ENCODE results near the gene PPP1R3G.

GRCh38 chr6:5091210-5092069 lies 6.3 kb downstream of the PPP1R3G start:
- TF ChIP-seq, protein P1, sequence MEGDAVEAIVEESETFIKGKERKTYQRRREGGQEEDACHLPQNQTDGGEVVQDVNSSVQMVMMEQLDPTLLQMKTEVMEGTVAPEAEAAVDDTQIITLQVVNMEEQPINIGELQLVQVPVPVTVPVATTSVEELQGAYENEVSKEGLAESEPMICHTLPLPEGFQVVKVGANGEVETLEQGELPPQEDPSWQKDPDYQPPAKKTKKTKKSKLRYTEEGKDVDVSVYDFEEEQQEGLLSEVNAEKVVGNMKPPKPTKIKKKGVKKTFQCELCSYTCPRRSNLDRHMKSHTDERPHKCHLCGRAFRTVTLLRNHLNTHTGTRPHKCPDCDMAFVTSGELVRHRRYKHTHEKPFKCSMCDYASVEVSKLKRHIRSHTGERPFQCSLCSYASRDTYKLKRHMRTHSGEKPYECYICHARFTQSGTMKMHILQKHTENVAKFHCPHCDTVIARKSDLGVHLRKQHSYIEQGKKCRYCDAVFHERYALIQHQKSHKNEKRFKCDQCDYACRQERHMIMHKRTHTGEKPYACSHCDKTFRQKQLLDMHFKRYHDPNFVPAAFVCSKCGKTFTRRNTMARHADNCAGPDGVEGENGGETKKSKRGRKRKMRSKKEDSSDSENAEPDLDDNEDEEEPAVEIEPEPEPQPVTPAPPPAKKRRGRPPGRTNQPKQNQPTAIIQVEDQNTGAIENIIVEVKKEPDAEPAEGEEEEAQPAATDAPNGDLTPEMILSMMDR (IDR thresholded peaks at IDR 0.05; ENCODE audit: low read length) = no peak
- no peak for TF ChIP-seq EZH2 (IDR thresholded peaks at IDR 0.05; ENCODE audit: borderline replicate concordance, low read length)

Measured in OCI-LY1 (cell line).